ENCODE results near the gene PTPRA. TPM values are rescaled to one million over a fixed set of nuclear protein-coding genes. Genes with fewer than 3 reads are reported as not detected.

Gene PTPRA
- total and polyA plus RNA-seq, 2 donors from 2014 or later: 33.1 to 70.3 TPM

DNA sequence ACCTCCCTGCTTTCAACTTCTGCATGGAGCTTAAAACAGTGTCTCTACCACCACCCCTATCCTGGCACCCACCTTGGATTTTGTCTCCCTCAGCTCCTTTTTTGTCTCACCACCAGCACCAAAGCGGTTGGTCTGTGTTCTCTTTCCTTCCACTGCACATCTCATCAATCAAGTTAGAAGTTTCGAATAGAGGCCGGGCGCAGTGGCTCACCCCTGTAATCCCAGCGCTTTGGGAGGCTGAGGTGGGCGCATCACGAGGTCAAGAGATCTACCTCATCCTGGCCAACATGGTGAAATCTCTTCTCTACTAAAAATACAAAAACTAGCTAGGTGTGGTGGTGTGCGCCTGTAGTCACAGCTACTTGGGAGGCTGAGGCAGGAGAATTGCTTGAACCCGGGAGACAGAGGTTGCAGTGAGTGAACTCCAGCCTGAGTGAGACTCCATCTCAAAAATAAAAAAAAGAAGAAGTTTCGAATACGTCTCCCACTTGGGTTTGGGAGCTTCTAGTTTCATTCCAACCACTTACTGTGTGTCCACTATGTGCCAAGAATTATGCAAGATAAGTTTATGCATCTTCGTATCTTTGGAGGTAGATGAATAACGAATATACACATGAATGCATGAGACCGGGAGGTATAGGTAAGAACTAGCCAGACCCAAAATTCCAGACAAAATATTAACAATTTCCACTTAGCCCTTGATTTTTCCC is 38.7 kb upstream of the PTPRA start:
- Histone ChIP-seq H3K36me3 (ENCODE audit: control insufficient read depth in 2 of 3, insufficient read depth in 3 of 3, low read length in 3 of 3) (no peaks in the 10 kb centered on the region), H3K27ac (ENCODE audit: low read depth in 2 of 2, low read length in 2 of 2) (no peak overlapping the region), H3K9ac (ENCODE audit: low read length in 3 of 3) (no peak overlapping the region), H3K27me3 (ENCODE audit: control insufficient read depth, insufficient read depth, low read length) (no peaks in the 10 kb centered on the region), H3K4me1 (ENCODE audit: control insufficient read depth in 2 of 3, insufficient read depth in 2 of 3, low read depth in 1 of 3, low read length in 3 of 3) (peaks cover 0 to 2% (median 0%) of the 10 kb centered on the region in 3 donors), H3K4me3 (ENCODE audit: low read length in 3 of 3) (no peak overlapping the region), H3K9me3 (ENCODE audit: control insufficient read depth in 2 of 3, insufficient read depth in 1 of 3, low read length in 3 of 3) (no peaks in the 10 kb centered on the region)
- no peak for FAIRE-seq
- DNase-seq: no peak
- intact Hi-C loops (cut with DNase I): no loop called here
- TF ChIP-seq CTCF (IDR thresholded peaks at IDR 0.05; ENCODE audit: borderline replicate concordance, extremely low read depth, insufficient read depth): no peak

- no peaks in the 10 kb centered on the region for H3K36me3 ChIP-seq (ENCODE audit: control insufficient read depth in 2 of 3, insufficient read depth in 3 of 3, low read length in 3 of 3)
- H3K27ac ChIP-seq (ENCODE audit: low read depth in 2 of 2, low read length in 2 of 2): no peak overlapping the region
- no peaks in the 10 kb centered on the region for H3K9me3 ChIP-seq (ENCODE audit: control insufficient read depth in 2 of 3, insufficient read depth in 1 of 3, low read length in 3 of 3)
- DNase-seq: no peak
- FAIRE-seq: no peak
- H3K27me3 ChIP-seq (ENCODE audit: control insufficient read depth, insufficient read depth, low read length): no peaks in the 10 kb centered on the region
- H3K4me3 ChIP-seq (ENCODE audit: low read length in 3 of 3): no peak overlapping the region
- peaks cover 0 to 6% (median 0%) of the 10 kb centered on the region in 3 donors for H3K4me1 ChIP-seq (ENCODE audit: control insufficient read depth in 2 of 3, insufficient read depth in 2 of 3, low read depth in 1 of 3, low read length in 3 of 3)
- no peak for TF ChIP-seq CTCF (IDR thresholded peaks at IDR 0.05; ENCODE audit: borderline replicate concordance, extremely low read depth, insufficient read depth)
- no peak overlapping the region for H3K9ac ChIP-seq (ENCODE audit: low read length in 3 of 3)
- intact Hi-C loops (cut with DNase I): no loop called here
Measured at GRCh38 chr20:2835331-2835796, 37.9 kb upstream of the PTPRA start.

GRCh38 chr20:2836035-2836434 is 37.2 kb upstream of the PTPRA start:
- Histone ChIP-seq H3K27ac (ENCODE audit: low read depth in 2 of 2, low read length in 2 of 2) (no peak overlapping the region), H3K36me3 (ENCODE audit: control insufficient read depth in 2 of 3, insufficient read depth in 3 of 3, low read length in 3 of 3) (no peaks in the 10 kb centered on the region), H3K9ac (ENCODE audit: low read length in 3 of 3) (no peak overlapping the region), H3K4me1 (ENCODE audit: control insufficient read depth in 2 of 3, insufficient read depth in 2 of 3, low read depth in 1 of 3, low read length in 3 of 3) (peaks cover 0 to 6% (median 0%) of the 10 kb centered on the region in 3 donors), H3K4me3 (ENCODE audit: low read length in 3 of 3) (no peak overlapping the region), H3K9me3 (ENCODE audit: control insufficient read depth in 2 of 3, insufficient read depth in 1 of 3, low read length in 3 of 3) (no peaks in the 10 kb centered on the region), H3K27me3 (ENCODE audit: control insufficient read depth, insufficient read depth, low read length) (no peaks in the 10 kb centered on the region)
- no peak for FAIRE-seq
- TF ChIP-seq CTCF (IDR thresholded peaks at IDR 0.05; ENCODE audit: borderline replicate concordance, extremely low read depth, insufficient read depth): no peak
- DNase-seq: no peak
- intact Hi-C loops (cut with DNase I): no loop called here
